Lung (tissue), 12 donors: ENCODE measurements around the gene TAAR9. TPM values are rescaled to one million over a fixed set of nuclear protein-coding genes. Genes with fewer than 3 reads are reported as not detected.

ENCODE experiments used
- ATAC-seq: fragments of 200-7000 bp; cut with Tn5 transposase; one replicate; pipeline ENCODE4 v1.9.1; 2020; ENCODE audit warnings: moderate number of reproducible peaks; ENCODE audit not compliant: insufficient read depth, low FRiP score
- DNase-seq, 3 donors: peaks; one replicate each; pipeline ENCODE4 v3.0.0-alpha.2; 2013 to 2017
- H3K27ac ChIP-seq, 2 donors: one replicate each; pipeline ENCODE4 v1.5.1; 2013; ENCODE audit warnings: mild to moderate bottlenecking in 2 of 2, moderate library complexity in 2 of 2, control low read depth in 1 of 2, inconsistent platforms in 1 of 2, low read depth in 1 of 2, low read length in 1 of 2
- H3K27me3 ChIP-seq, 3 donors: one replicate each; pipeline ENCODE4 v1.5.1; 2013; ENCODE audit warnings: low read length in 2 of 3; ENCODE audit not compliant: control insufficient read depth in 3 of 3, insufficient read depth in 3 of 3
- H3K36me3 ChIP-seq, 4 donors: one replicate each; pipeline ENCODE4 v1.5.1; 2013; ENCODE audit warnings: low read length in 4 of 4, mild to moderate bottlenecking in 1 of 4, moderate library complexity in 1 of 4; ENCODE audit not compliant: control insufficient read depth in 4 of 4, insufficient read depth in 4 of 4
- H3K4me1 ChIP-seq, 5 donors: one replicate each; pipeline ENCODE4 v1.5.1; 2013; ENCODE audit warnings: low read length in 5 of 5, mild to moderate bottlenecking in 2 of 5, moderate library complexity in 1 of 5; ENCODE audit not compliant: control insufficient read depth in 5 of 5, insufficient read depth in 5 of 5
- H3K4me3 ChIP-seq: one replicate; pipeline ENCODE4 v1.5.1; 2013; ENCODE audit warnings: mild to moderate bottlenecking, control low read depth, moderate library complexity
- H3K9ac ChIP-seq, 2 donors: one replicate each; pipeline ENCODE4 v1.5.1; 2013; ENCODE audit warnings: low read length in 2 of 2, control low read depth in 1 of 2; ENCODE audit not compliant: insufficient read depth in 1 of 2
- H3K9me3 ChIP-seq, 4 donors: one replicate each; pipeline ENCODE4 v1.5.1; 2013; ENCODE audit warnings: low read length in 3 of 4, mild to moderate bottlenecking in 1 of 4, moderate library complexity in 1 of 4; ENCODE audit not compliant: control insufficient read depth in 4 of 4, insufficient read depth in 3 of 4
- CTCF ChIP-seq: IDR thresholded peaks from 2 replicates; pipeline ENCODE4 v1.5.1; 2012; ENCODE audit warnings: mild to moderate bottlenecking; ENCODE audit errors: control extremely low read depth, extremely low read depth
- WGBS, 2 donors: extraction: QIAGEN DNeasy Blood & Tissue Kit; methylation state at CpG; one replicate each; pipeline ENCODE4 v1.1.7; 2013; 5-methylcytosine and 5-hydroxymethylcytosine counted together
- polyA plus RNA-seq, 2 donors: library from polyadenylated mRNA; stranded (reverse); fragments of 200-250 nt; gene quantifications; one replicate each; pipeline ENCODE4 v1.2.1, GENCODE V29; 2013
- total RNA-seq, 2 donors: library from RNA; depleted of rRNA in 1 of 2; stranded (reverse); fragments of >200 nt in 1 of 2; gene quantifications; one replicate each; pipeline ENCODE4 v1.2.1, GENCODE V29; 2014 to 2021
- donor health status: control.
- donor health status: control.
- donor health status: Bipolar disorder and iron deficiency.
- donor health status: healthy.
- donor health status: DM: yes; HTN: yes; CAD: no.

Gene TAAR9
- total and polyA plus RNA-seq, 4 donors: not detected

- 9 to 17% methylated on average over 2 of the region's 2 CpGs for WGBS, 2 donors
- H3K9me3 ChIP-seq: no peaks in the 10 kb centered on the region
- no peaks in the 10 kb centered on the region for H3K27me3 ChIP-seq
- TF ChIP-seq CTCF: no peak
- H3K4me3 ChIP-seq: peak overlapping the region; percentile 28
- peak overlapping the region in 1 of 2 donors; percentile 39 for H3K27ac ChIP-seq
- ATAC-seq (no peak), DNase-seq (peak in 1 of 3 donors; percentile 25)
- H3K36me3 ChIP-seq: peaks cover 0 to 6% (median under 1%) of the 10 kb centered on the region in 4 donors
- peak overlapping the region in 1 of 2 donors; percentile 71 for H3K9ac ChIP-seq
- H3K4me1 ChIP-seq: peaks cover 0 to 28% (median 10%) of the 10 kb centered on the region in 5 donors
Observed at GRCh38 chr6:132511831-132512220, 26.3 kb upstream of the TAAR9 start.

- Histone ChIP-seq H3K4me3 (peak overlapping the region; percentile 95), H3K9ac (peak overlapping the region; percentile 41 to 71), H3K36me3 (peaks cover 0 to 3% (median under 1%) of the 10 kb centered on the region in 4 donors), H3K27me3 (no peaks in the 10 kb centered on the region), H3K9me3 (no peaks in the 10 kb centered on the region), H3K4me1 (peaks cover 0 to 28% (median 10%) of the 10 kb centered on the region in 5 donors), H3K27ac (peak overlapping the region; percentile 75 to 99)
- ATAC-seq (no peak), DNase-seq (no peak)
- TF ChIP-seq CTCF: no peak
- WGBS, 2 donors: 0 to 1% methylated on average over 7 of the region's 7 CpGs
Observed at GRCh38 chr6:132512342-132512637, 25.8 kb upstream of the TAAR9 start.

- DNase-seq (peak; percentile 92 to 96 (median 95)), ATAC-seq (peak; percentile 97)
- H3K4me1 ChIP-seq: peaks cover 0 to 28% (median 9%) of the 10 kb centered on the region in 5 donors
- H3K27ac ChIP-seq: peak within 1 kb of the TSS; percentile 75 to 99
- no peaks in the 10 kb centered on the region for H3K27me3 ChIP-seq
- peak within 1 kb of the TSS; percentile 41 to 71 for H3K9ac ChIP-seq
- TF ChIP-seq CTCF: no peak
- H3K36me3 ChIP-seq: peaks cover 0 to 2% (median 0%) of the 10 kb centered on the region in 4 donors
- H3K9me3 ChIP-seq: no peaks in the 10 kb centered on the region
- H3K4me3 ChIP-seq: peak within 1 kb of the TSS; percentile 95
- WGBS, 2 donors: 0 to 1% methylated on average over 60 to 67 of the region's 67 CpGs
Observed at GRCh38 chr6:132512638-132513632, 25.1 kb upstream of the TAAR9 start, which contains the start of gene STX7. TSS of gene STX7 (minus strand) at chr6:132513116. CDS start at chr6:132503530, 9,586 bp downstream.
